Limb (tissue), 2 donors: ENCODE data around the gene ZBTB7C.

Source experiments
- DNase-seq, 2 donors: peaks; one replicate each; pipeline ENCODE4 v3.0.0-alpha.2; 2016; ENCODE audit errors: extremely low spot score in 2 of 2

The ZBTB7C gene

GRCh38 chr18:48326901-48327675 lies 82.1 kb downstream of the ZBTB7C start:
- DNase-seq = no peak

DNA sequence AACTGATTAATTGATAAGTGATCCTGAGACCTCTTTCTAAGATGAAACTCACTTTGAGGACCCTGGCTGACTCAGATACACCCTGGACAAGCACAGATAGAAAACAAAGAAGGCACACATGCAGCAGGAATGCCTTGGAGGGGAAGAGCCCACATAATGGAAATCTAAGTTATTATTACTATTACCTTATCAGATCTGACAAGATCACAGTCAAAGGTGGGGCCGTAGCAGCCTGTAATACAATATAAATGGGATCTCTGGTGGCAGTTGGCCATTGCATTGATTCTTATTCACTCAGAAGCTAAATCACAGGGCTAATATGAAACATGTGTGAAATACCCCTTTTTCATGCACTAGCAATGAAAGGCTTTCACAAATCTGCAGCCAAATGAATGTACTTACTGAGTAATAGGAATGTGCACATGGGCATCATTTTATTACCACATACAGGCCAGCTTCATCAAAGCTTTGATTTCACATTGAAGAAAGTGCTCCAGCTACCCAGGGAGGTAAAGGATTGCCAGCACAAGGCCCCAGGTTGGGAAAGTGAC lies 84.0 kb downstream of the ZBTB7C start:
- DNase-seq = no peak

DNA sequence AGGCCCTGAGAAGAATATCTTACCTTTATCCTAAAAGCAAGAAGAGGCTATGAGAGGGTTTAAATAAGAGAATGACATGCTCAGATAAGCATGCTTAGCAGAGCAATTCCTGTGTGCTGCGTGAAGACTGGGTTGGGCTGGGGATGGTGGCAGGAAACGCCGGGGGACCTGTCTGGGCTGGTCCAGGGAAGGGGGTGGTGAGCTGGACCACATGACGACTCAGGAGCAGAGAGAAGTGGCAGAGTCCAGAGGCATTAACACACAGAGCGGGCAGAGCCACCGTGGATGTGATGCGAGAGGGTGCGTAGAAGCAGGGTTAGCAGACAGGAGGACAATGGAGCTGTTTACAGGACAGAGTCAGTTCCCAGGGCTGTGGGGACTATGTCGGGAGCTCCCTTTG lies 84.5 kb downstream of the ZBTB7C start:
- no peak for DNase-seq

GRCh38 chr18:48323151-48323550 lies 86.0 kb downstream of the ZBTB7C start:
- no peak for DNase-seq

- DNase-seq = no peak
Observed at GRCh38 chr18:48321536-48321935, 87.6 kb downstream of the ZBTB7C start.

DNA sequence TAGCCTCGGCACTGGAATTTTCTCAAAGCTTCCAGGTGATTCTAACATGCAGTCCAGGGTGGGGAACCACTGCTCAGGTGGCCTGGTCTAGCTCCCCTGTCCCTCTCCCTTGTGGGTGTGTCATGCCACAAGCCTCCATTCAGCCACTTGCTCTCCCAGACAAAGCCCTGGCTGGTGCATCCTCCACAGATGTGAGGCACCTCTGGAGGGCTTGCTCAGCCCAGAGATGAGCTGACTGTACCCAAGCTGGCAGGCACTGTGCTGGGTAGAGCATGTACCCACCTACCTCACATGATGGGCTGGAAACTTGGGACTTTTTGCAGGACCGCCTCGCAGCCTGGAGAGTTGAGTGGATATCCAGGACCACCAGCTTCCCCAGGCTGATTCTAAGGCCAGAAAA lies 88.1 kb downstream of the ZBTB7C start:
- no peak for DNase-seq

GRCh38 chr18:48320639-48320945 lies 88.6 kb downstream of the ZBTB7C start:
- DNase-seq = no peak

DNA sequence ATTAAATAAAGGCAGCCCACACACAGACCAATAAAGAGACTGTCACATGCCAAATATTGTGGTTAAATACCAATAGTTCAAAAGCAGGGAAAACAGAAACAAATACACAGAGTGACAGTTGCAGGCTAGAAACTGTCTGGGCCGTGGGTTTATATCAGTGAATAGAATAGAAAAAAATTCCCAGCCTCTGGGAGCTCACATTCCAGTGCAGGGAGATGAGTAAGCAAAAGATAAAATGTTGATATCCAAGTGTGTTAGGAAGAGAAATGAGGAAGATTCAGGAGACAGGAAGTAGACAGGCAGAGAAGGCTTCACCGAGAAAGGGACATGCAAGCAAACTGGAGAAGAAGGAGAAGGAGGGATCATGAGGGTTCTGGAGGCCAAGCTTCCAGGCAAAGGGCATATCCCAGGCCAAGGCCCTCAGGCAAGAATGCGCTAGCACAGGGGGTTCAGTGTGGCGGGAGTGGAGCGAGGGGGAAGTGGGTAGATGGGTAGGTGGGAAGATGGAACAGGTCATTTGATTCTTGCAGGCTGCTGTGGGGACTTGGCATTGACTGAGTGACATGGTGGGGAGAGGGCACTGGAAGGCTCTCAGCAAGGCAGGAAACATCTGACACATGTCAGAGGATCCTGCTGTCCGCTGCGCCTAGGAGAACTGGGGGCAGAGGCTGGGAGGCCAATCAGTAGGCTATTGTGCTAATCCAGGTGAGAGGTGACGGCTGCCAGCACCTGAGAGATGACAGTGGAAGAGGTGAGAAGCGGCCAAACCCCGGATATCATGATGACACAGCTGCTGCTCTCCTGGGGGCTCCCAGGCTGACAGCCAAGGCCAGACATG lies 89.2 kb downstream of the ZBTB7C start:
- DNase-seq = no peak

DNA sequence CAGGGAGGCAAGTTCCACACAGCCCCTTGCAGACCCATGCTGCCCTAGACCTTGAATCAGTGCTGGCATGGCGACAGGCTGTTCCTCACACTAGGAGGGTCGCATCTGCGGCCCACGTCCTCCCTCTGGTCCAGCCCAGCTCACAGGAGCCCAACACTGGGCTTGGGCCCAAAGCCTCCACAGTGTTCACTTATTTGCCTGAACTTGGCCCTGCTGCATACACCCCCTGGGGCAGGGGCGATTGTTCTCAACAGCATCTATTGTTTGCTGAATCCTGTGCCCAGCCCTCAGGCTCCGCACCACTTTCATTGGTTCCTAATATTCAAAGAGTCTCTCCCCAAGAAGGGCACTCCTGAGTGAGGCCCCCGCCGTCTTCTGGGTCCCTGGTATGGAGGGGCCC lies 90.7 kb downstream of the ZBTB7C start:
- no peak for DNase-seq

GRCh38 chr18:48317781-48318381 lies 91.3 kb downstream of the ZBTB7C start:
- DNase-seq = no peak

DNA sequence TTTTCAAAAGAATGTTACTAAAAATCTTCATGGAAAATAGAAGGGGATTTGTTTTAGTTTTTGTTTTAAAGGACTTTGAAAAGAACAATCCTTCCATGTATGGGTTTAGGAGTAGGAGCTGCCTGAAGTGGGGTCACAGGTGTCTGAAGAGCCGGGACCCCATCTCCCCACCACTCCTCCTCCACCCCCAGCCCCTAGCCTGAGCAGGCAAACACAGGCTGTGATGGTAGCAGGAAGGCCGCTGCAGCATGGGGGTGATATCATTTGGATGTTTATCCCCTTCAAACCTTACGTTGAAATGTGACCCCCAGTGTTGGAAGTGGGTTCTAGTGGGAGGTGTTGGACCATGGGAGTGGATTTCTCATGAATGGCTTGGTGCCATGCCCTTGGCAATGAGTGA lies 93.0 kb downstream of the ZBTB7C start:
- no peak for DNase-seq

DNA sequence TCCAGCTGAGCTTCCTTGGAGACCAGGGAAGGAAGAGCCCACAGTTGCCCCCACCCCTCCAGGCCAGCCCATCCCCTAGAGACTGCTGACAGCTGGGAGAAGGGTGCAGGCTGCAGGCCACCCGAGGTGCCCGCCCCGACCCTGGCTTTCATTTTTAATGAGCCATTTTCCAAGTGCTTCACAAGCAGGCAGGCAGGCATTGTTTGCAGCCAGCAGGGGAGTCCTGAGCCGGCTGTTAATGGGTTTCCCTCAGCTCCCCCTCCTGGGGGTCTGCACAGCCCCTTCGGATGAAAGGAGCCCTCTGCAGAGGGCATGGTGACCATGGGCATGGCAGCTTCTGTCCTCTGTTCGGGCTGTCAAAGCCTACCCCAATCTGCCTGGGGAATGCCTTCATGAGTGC lies 94.5 kb downstream of the ZBTB7C start:
- no peak for DNase-seq

GRCh38 chr18:48313792-48314191 lies 95.4 kb downstream of the ZBTB7C start:
- DNase-seq = no peak

- no peak for DNase-seq
Observed at GRCh38 chr18:48312066-48312465, 97.1 kb downstream of the ZBTB7C start.

GRCh38 chr18:48310999-48311398 lies 98.2 kb downstream of the ZBTB7C start:
- no peak for DNase-seq

DNA sequence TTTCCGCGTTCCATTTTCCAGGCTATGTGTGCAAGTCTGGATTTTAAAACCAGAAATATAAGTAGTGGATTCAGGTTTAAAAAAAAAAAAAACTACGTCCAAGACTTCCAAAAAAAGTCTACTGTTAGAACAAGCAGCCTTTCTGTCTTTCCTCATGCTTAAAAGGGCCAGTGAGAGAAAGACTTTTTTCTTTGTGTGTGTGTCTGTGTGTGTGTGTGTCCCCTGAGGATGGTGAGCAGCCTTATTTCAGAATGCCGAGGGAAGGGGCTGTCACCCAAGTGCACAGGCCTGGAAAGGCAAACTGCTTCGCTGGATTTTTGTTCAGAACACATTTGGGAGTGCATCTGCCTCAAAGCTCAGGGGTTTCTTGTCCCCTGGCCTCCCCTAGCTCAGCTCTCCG lies 98.8 kb downstream of the ZBTB7C start:
- DNase-seq = no peak

- no peak for DNase-seq
Observed at GRCh38 chr18:48308755-48309575, 100.2 kb downstream of the ZBTB7C start.

- DNase-seq = no peak
Observed at GRCh38 chr18:48308027-48308635, 101.1 kb downstream of the ZBTB7C start.

DNA sequence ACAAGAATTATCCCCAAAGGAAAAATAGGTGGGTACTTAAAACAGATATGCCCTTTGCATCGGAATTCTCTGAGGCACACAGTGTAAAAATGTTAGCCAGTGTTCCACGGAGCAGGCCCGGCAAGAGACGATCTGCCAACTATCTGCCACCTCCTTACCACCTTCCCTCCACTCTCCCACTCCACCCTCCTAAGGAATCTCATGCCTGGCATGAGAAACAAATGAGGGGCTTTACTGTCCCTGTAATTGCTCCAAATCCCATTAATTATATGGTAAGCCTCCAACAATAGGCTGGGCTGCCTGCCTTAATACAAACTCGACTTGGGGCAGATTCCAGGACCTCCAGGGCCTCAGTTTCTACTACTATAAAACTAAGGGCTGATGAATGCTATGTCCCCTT lies 102.3 kb downstream of the ZBTB7C start:
- no peak for DNase-seq

- no peak for DNase-seq
Observed at GRCh38 chr18:48304906-48305693, 104.1 kb downstream of the ZBTB7C start.
